Esophagus muscularis mucosa (tissue), 4 donors: ENCODE results near the gene THBD. TPM values are rescaled to one million over a fixed set of nuclear protein-coding genes. Genes with fewer than 3 reads are reported as not detected.
A peak's percentile ranks its signal among the peaks of the same experiment; 100 is the strongest.

ENCODE experiments used
- DNase-seq: peaks from one replicate; pipeline ENCODE4 v3.0.0-alpha.2; 2017; ENCODE audit errors: extremely low spot score
- H3K27ac ChIP-seq, 4 donors: fragments of 200-600 bp; sonication (generic); replicated peaks in 1 of 4; 1 replicate in 3 of 4; 2 replicates in 1 of 4; pipeline ENCODE4 v1.5.1; 2016 to 2019; ENCODE audit warnings: mild to moderate bottlenecking in 1 of 4
- H3K27me3 ChIP-seq, 4 donors: fragments of 200-600 bp; sonication (generic); one replicate each; pipeline versions ENCODE4 v1.5.1 to v1.6.0; 2016 to 2019
- H3K36me3 ChIP-seq, 4 donors: fragments of 200-600 bp; sonication (generic); one replicate each; pipeline ENCODE4 v1.5.1; 2016 to 2019
- H3K4me1 ChIP-seq, 4 donors: fragments of 200-600 bp; sonication (generic); one replicate each; pipeline ENCODE4 v1.5.1; 2016 to 2019
- H3K4me3 ChIP-seq, 4 donors: fragments of 200-600 bp; sonication (generic); 1 replicate in 2 of 4; 2 replicates in 2 of 4; pipeline ENCODE4 v1.5.1; 2016 to 2019; ENCODE audit warnings: mild to moderate bottlenecking in 4 of 4, moderate library complexity in 1 of 4
- H3K9me3 ChIP-seq, 4 donors: fragments of 200-600 bp; sonication (generic); 1 replicate in 3 of 4; 2 replicates in 1 of 4; pipeline ENCODE4 v1.5.1; 2016 to 2019
- EP300 ChIP-seq: sonication (generic); formaldehyde crosslinking; IDR thresholded peaks from one replicate; pipeline ENCODE4 v1.6.1; 2017; ENCODE audit warnings: antibody characterized with exemption
- POLR2A ChIP-seq: fragments of 450-650 bp; IDR thresholded peaks from one replicate; pipeline ENCODE4 v1.6.1; 2017; ENCODE audit warnings: antibody characterized with exemption, moderate library complexity, mild to moderate bottlenecking, low read depth
- POLR2AphosphoS5 ChIP-seq, 2 donors: sonication (generic); formaldehyde crosslinking; IDR thresholded peaks; one replicate each; pipeline ENCODE4 v1.6.1; 2017; ENCODE audit warnings: antibody characterized with exemption in 2 of 2
- WGBS: methylation state at CpG from one replicate; pipeline ENCODE4 v1.1.5; 2018; 5-methylcytosine and 5-hydroxymethylcytosine counted together
- intact Hi-C: fragments of 100-400 bp; cut with DNase I; formaldehyde crosslinking; loops from one replicate; pipeline ENCODE4 v1.15.1; 2023
- total RNA-seq, 4 donors: library from RNA; depleted of rRNA; stranded (reverse); fragments of >200 nt; gene quantifications; one replicate each; pipeline versions ENCODE4 v1.1.0 to v1.2.1, GENCODE V29; 2016
- TF ChIP-seq, protein P1 (sequence below), 3 experiments: fragments of 200-600 bp in 2 of 3; fragments of 450-650 bp in 1 of 3; sonication (generic) in 2 of 3; IDR thresholded peaks; one replicate each; pipeline ENCODE4 v1.5.1; 2017 to 2019; ENCODE audit warnings: antibody characterized with exemption in 3 of 3, mild to moderate bottlenecking in 2 of 3, moderate library complexity in 1 of 3

The THBD gene
- total RNA-seq, 4 donors from 2014 or later: 22.4 to 206 (median 47.3) TPM

DNA sequence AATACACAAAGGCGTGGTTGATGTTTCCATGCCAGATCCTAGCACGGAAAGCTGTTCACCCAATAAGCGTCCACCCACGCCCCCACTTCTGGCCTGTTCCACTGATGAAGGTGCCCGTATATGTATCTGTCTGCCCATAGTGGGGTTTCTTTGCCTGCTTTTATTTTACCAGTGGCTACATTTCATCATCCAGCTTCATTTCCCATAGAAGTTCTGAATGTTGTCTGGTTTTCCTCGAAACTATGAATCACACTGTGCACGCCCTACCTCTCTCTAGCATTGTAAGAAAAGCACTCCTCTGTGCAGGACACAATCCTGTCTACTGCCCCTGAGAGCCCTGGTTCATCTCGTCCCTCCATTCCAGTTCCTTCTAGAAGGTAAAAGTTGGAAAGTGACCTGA, 45.5 kb upstream of the THBD start:
- Histone ChIP-seq H3K36me3 (no peaks in the 10 kb centered on the region), H3K9me3 (no peaks in the 10 kb centered on the region), H3K27ac (no peak overlapping the region), H3K27me3 (no peaks in the 10 kb centered on the region), H3K4me1 (peaks cover 0 to 15% (median 14%) of the 10 kb centered on the region in 4 donors), H3K4me3 (no peak overlapping the region)
- TF ChIP-seq EP300 (no peak), POLR2AphosphoS5 (IDR thresholded peaks at IDR 0.05) (peak in 1 of 2 donors; percentile 23)
- intact Hi-C loops: no loop called here
- WGBS: 87% methylated on average over 8 of the region's 8 CpGs
- DNase-seq: no peak

DNA sequence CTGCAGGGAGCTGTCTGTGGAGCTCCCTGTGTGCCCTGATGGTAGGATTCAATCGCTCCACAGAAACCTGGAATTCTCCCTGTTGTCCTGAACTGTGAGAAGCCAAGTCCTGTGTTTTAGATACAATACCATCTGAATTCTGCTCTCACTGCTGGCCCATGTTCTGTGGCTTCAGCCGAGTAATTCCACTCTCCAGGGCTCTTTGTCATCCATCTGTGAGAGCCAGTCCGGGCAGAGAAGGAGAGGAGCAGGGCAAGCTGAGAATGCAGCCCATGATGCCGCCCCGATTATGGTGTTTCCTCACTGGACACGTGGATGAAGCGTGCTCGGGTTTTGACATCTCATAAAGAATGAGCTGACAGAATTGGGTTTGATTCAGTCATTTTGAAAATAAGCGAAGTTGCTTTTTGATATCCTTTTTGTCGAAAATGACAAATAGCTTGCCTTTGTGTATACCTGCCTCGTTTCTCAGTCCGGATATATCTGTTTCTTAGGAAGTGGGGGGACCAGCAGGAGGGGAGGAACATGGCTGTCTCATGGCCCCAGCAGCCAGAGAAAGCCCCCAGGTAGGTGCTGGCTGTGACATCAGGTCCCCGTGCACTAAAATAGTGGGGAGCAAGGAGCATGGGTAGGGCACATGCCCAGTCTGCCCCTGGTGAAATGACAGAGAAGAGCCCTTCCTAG, 44.9 kb upstream of the THBD start:
- intact Hi-C loops: no loop called here

DNA sequence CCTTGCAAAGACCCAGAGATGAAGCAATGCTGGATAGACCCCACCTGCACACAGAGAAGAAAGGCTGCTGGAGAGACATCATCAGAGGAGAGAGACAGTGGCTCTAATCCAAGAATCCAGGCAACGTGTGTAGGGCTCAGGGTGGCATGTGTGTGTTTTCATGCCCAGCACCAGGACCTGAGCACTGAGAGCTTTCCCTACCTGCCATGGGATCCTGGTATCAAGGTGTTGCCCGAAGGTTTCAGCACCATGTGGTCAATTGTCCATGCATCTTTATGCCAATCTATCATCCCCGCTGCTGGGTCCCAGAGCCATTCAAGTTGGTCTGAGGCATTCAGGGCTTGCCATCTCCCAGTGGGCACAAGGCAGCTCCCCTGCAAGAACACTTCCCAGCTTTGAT, 44.1 kb upstream of the THBD start:
- no peak for DNase-seq
- no peaks in the 10 kb centered on the region for H3K36me3 ChIP-seq
- no peaks in the 10 kb centered on the region for H3K9me3 ChIP-seq
- no peak overlapping the region for H3K4me3 ChIP-seq
- WGBS: 70% methylated on average over 2 of the region's 3 CpGs
- TF ChIP-seq POLR2AphosphoS5 (IDR thresholded peaks at IDR 0.05) (no peak), POLR2A (no peak), EP300 (no peak)
- TF ChIP-seq, protein P1, sequence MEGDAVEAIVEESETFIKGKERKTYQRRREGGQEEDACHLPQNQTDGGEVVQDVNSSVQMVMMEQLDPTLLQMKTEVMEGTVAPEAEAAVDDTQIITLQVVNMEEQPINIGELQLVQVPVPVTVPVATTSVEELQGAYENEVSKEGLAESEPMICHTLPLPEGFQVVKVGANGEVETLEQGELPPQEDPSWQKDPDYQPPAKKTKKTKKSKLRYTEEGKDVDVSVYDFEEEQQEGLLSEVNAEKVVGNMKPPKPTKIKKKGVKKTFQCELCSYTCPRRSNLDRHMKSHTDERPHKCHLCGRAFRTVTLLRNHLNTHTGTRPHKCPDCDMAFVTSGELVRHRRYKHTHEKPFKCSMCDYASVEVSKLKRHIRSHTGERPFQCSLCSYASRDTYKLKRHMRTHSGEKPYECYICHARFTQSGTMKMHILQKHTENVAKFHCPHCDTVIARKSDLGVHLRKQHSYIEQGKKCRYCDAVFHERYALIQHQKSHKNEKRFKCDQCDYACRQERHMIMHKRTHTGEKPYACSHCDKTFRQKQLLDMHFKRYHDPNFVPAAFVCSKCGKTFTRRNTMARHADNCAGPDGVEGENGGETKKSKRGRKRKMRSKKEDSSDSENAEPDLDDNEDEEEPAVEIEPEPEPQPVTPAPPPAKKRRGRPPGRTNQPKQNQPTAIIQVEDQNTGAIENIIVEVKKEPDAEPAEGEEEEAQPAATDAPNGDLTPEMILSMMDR (IDR thresholded peaks at IDR 0.05): no peak
- no peaks in the 10 kb centered on the region for H3K27me3 ChIP-seq
- H3K4me1 ChIP-seq: peaks cover 0 to 15% (median 14%) of the 10 kb centered on the region in 4 donors
- no peak overlapping the region for H3K27ac ChIP-seq
- intact Hi-C loops: no loop called here

More for the DNA sequence above, 44.9 kb upstream of the THBD start:
- TF ChIP-seq POLR2AphosphoS5 (IDR thresholded peaks at IDR 0.05): no peak
- TF ChIP-seq, protein P1 (IDR thresholded peaks at IDR 0.05): no peak
- TF ChIP-seq POLR2A: no peak
- TF ChIP-seq EP300: no peak
- peaks cover 0 to 15% (median 14%) of the 10 kb centered on the region in 4 donors for H3K4me1 ChIP-seq
- no peak for DNase-seq
- H3K27ac ChIP-seq: no peak overlapping the region
- no peaks in the 10 kb centered on the region for H3K36me3 ChIP-seq
- H3K9me3 ChIP-seq: no peaks in the 10 kb centered on the region
- WGBS: 91% methylated on average over 10 of the region's 13 CpGs
- H3K4me3 ChIP-seq: no peak overlapping the region
- no peaks in the 10 kb centered on the region for H3K27me3 ChIP-seq

DNA sequence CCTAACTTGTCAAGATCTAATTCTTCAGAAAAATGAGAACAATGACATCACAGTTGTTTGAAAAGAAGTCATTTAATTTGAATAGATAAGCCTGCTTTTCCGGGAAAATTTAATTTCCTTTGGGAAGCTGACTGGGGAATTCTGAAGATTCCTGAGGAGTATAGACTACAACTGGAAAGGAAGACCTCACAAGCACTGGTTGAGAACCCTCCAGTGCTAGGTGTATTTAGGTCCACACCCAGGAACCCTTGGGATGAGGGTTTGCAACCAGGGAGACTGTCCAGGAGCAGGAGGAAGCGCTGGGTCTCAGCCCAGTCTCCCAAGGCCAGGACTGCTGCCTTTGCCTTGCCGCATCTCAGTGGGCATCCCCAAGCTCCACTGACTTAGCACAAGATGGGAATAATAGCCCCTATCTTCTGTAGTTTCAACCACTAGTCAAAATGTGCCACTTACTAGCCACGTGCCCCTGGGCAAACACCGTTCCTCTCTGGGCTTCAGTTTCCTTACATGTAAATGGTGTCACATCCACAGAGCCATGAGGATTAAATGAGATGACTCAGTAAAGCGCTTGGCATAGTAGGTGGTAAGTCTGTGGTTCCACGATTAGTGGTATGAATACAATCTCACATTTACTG, 43.5 kb upstream of the THBD start:
- H3K27me3 ChIP-seq: no peaks in the 10 kb centered on the region
- H3K27ac ChIP-seq: no peak overlapping the region
- peaks cover 0 to 17% (median 14%) of the 10 kb centered on the region in 4 donors for H3K4me1 ChIP-seq
- TF ChIP-seq, protein P1 (IDR thresholded peaks at IDR 0.05): no peak
- TF ChIP-seq POLR2AphosphoS5 (IDR thresholded peaks at IDR 0.05): no peak
- TF ChIP-seq EP300: no peak
- TF ChIP-seq POLR2A: no peak
- 73% methylated on average over 7 of the region's 7 CpGs for WGBS
- intact Hi-C loops: no loop called here
- H3K4me3 ChIP-seq: no peak overlapping the region
- H3K9me3 ChIP-seq: no peaks in the 10 kb centered on the region
- H3K36me3 ChIP-seq: no peaks in the 10 kb centered on the region
- no peak for DNase-seq

DNA sequence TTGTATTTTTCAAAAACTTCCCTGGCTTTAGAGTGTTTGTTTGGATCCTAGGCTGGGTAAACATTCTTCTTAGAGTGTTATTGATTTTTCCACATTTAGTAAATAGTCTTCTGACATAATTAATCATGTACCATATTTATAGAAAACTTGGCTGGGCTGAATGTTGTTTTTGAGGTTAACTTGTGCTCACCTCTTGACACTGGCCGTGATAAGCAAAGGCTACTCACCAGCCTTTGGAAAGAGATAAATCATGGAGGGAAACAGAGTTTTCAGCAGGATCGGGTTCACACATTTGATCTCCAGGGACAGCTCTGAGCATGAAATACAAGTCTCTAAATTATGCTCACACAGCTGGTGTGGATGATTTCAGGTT, 42.9 kb upstream of the THBD start:
- Histone ChIP-seq H3K4me1 (peaks cover 5 to 23% (median 19%) of the 10 kb centered on the region in 4 donors), H3K27ac (peak overlapping the region in 1 of 4 donors; percentile 2), H3K9me3 (no peaks in the 10 kb centered on the region), H3K27me3 (no peaks in the 10 kb centered on the region), H3K4me3 (no peak overlapping the region), H3K36me3 (no peaks in the 10 kb centered on the region)
- 70% methylated on average over 2 of the region's 2 CpGs for WGBS
- DNase-seq: no peak
- intact Hi-C loops: no loop called here
- TF ChIP-seq POLR2A: no peak
- TF ChIP-seq EP300: no peak
- TF ChIP-seq POLR2AphosphoS5 (IDR thresholded peaks at IDR 0.05): no peak
- TF ChIP-seq, protein P1 (IDR thresholded peaks at IDR 0.05): no peak
